ENCODE measurements around the gene COMMD1.

DNA sequence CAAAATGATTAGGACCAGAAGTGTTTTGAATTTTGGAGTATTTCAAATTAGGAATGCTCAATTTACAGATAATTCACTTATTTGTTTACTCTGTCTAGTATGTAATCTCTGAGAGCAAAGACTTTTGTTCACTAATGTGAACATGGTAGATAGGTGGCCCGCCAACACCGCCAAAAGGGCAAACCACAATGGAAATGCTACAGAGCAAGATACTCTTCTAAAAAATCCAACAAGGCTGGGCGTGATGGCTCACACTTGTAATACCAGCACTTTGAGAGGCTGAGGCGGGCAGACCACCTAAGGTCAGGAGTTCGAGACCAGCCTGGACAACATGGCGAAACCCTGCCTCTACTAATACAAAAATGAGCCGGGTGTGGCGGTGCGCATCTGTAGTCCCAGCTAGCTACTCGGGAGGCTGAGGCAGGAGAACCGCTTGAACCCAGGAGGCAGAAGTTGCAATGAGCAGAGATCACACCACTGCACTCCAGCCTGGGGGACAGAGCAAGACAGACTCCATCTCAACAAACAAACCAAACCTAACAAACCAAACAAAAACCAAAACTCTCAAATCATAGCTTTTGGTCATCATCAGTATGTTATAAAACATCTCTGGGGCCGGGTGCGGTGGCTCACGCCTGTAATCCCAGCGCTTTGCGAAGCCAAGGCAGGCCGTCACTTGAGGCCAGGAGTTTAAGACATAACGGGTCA is 19.4 kb upstream of the COMMD1 start:
- TF ChIP-seq, protein P1, sequence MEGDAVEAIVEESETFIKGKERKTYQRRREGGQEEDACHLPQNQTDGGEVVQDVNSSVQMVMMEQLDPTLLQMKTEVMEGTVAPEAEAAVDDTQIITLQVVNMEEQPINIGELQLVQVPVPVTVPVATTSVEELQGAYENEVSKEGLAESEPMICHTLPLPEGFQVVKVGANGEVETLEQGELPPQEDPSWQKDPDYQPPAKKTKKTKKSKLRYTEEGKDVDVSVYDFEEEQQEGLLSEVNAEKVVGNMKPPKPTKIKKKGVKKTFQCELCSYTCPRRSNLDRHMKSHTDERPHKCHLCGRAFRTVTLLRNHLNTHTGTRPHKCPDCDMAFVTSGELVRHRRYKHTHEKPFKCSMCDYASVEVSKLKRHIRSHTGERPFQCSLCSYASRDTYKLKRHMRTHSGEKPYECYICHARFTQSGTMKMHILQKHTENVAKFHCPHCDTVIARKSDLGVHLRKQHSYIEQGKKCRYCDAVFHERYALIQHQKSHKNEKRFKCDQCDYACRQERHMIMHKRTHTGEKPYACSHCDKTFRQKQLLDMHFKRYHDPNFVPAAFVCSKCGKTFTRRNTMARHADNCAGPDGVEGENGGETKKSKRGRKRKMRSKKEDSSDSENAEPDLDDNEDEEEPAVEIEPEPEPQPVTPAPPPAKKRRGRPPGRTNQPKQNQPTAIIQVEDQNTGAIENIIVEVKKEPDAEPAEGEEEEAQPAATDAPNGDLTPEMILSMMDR (IDR thresholded peaks at IDR 0.05; ENCODE audit: low read depth, low read length, poor library complexity, severe bottlenecking): no peak
- TF ChIP-seq EZH2phosphoT487 (IDR thresholded peaks at IDR 0.05; ENCODE audit: borderline replicate concordance, low read length): no peak

All from DOHH2 (cell line).